Stimulated activated CD4-positive, alpha-beta T cell treated with anti-CD3 and anti-CD28 coated beads, Interleukin-4, amount 100 ng/mL, for 48 hours (primary cell): ENCODE data around the gene PTRH1.
"Not testable (repeated sequence)": the region's sequence is repeated elsewhere in the genome, so short reads cannot be mapped to it uniquely, and the experiment has no call there.

Experiments used
- DNase-seq, 2 donors: peaks; one replicate each; pipeline ENCODE4 v3.0.0-alpha.2; 2020; ENCODE audit warnings: low read depth in 2 of 2

PTRH1 gene, protein sequence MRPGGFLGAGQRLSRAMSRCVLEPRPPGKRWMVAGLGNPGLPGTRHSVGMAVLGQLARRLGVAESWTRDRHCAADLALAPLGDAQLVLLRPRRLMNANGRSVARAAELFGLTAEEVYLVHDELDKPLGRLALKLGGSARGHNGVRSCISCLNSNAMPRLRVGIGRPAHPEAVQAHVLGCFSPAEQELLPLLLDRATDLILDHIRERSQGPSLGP

DNA sequence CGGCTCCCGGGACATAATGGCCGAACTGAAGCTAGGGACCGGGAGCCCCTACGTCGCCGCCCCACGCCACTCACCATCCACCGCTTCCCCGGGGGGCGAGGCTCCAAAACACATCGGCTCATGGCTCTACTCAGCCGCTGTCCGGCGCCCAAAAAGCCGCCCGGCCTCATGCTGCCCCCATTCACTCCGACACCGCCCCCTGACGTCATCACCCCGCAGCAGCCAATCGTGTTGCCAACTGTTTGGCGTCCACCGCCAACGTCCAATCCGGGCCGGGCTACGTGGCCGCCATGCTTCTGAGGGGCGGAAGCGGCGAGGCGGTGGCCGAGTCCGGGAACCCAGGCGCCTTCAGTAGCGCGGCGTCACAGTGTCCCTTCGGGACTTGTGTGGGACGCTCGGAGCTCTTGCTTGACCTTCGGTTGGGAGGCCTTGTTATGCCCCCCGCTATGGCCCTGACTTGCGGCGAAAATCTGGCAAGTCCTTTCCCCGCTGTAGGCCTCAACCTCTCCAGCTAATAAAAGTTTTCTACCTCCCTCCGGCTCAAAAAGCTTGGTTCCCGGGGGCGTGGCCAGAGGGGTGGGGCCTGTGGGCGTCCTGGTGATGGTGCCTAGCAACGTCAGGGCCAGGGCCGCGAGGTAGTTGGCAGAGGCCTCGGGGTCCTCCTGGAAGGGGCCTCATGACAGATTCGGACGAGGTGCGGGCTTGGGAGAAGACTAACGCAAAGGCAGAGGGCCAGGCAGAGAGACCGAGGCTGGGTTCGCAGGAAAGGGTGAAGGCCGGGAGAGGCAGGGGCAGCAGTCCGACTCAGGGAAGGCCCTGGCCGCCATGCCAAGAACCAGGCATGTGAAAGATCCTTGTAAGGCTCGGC, at the start of gene PTRH1, which contains the start of gene TTC16:
TSS of gene PTRH1 (minus strand) at position 194 of the 868 bp plus-strand sequence. CDS start at position 170, 24 bp downstream.
TSS of gene TTC16 (plus strand) at position 610 of the 868 bp plus-strand sequence. CDS start at position 677, 67 bp downstream.
- peak; percentile 98 for DNase-seq

DNA sequence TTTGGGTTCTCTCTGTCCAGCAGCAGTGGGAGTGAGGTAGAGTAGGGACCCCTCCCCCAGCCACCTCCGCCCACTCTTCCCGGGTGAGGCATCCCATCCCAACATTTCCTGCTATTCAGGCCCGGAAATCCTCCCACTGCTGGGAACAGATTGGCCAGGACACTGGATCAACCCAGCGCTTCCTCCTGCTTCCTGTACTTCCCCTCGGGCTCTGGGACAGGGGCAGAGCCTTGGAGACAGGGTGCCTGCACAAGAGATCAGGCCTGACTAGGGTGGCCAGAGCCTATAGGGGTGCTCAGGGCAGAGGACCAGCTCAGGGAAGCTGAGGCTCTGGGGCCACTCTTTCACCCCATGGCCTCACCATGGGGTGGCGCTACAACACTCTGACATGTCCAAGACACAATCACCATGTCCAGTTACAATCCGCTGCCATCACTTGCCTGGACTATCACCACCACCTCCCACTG, 48.5 kb upstream of the PTRH1 start:
- no peak for DNase-seq

DNA sequence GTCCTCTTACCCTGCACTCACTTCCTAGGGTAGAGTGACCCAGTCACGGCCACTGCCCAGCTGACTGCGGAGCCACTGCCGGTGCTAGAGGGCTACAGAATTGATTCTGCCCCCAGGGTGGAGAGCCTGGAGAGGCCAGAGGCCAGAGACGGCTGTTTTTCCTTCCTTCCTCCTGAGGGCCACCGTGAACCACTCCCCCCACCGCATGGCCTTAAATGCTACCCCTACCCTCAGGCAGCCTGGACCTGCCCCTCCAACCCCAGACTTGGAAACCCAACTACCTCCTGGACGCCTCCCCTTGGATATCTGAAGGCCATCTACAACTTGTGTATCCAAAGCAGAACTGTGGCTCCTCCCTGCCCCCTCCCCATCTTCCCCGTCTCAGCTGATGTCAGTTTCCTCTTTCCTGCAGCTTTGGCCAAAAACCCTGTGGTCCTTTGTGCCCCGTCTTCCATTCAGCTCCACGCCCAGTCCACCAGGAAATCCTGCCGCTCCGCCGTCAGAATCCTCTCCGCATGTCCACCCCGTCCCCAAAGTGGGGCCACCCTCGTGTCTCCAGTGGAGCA, 46.7 kb upstream of the PTRH1 start:
- DNase-seq: no peak

DNA sequence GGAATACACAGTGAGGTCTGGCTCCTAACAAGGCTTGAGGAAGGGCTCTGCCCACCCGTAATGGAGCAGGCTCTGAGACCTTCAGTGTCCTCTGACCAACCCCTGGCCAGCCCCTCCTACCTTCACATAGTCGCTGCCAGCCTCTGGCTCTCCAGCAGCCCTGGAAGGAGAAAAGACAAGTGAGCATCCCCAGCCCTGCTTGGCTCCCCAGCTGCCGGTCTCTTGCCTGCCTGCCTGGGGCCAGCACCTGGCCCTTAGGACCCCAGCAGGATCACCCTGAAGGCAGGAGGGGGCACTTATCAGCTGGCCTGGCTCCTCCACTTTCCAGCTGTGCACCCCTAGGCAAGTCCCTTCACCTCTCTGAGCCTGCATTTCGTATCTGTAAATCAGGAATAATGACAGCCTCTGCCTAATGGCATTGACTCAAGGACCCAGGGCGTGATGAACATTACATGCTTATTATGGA, 46.1 kb upstream of the PTRH1 start:
- no peak for DNase-seq

DNA sequence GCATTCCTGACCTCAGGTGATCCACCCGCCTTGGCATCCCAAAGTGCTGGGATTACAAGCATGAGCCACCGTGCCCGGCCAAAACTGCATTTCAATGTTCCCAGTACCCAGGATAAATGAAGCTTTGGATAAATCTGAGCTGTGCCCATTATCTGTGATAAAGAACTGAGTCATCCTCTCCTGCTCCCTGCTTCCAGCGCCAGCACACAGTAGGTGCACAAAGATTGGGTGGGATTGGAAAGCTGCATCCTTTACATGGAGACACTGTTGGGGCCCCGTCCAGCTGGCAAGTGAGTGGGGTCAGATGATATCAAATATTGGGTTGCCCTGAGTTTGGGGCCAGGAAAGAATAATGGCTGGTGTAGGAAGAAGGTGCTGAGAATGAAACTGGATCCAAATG, 45.6 kb upstream of the PTRH1 start:
- no peak for DNase-seq

DNA sequence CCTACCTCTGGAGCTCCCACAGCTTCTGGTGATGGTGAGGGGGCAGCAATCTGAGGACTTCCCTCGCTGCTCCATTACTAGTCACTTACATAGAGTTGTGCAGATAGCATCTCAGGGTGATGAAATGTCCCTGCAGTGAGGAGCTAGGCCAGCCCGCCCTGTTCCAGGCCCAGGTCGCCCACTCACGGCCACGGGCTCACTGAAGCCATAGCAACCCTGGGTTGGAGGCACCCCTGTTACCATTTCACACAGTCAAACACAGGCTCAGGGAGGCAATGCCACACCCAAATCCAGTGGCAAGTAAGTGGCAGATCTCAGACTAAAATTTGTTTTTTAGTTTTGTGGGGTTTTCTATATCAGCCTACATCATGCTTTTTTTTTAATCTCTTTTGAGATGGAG, 43.4 kb upstream of the PTRH1 start:
- no peak for DNase-seq

DNA sequence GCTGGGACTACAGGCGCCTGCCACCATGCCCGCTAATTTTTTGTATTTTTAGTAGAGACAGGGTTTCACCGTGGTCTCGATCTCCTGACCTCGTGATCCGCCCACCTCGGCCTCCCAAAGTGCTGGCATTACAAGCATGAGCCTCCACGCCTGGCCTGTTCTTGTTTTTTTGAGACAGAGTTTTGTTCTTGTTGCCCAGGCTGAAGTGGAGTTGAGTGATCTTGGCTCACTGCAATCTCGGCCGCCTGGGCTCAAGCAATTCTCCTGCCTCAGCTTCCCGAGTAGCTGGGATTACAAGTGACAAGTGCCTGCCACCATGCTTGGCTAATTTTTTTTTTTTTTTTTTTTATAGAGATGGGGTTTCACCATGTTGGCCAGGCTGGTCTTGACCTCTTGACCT, 41.3 kb upstream of the PTRH1 start:
- not testable (repeated sequence) for DNase-seq

DNA sequence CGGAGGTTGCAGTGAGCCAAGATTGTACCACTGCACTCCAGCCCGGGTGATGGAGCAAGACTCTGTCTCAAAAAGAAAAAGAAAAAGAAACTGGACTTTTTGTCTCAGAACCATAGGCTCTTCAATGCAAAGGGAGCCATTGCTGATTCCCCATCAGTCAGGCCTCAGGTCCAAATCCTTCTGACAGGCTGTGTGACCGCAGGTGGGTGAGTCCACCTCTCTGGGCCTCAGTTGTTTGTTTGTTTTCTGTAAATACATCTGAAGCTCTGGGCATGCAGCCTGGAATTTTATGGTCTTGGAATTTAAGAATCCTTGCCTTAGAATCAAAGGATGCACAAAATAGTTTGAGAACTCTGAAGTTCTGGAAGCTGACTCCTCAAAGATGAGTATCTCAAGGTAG, 40.8 kb upstream of the PTRH1 start:
- DNase-seq: no peak

DNA sequence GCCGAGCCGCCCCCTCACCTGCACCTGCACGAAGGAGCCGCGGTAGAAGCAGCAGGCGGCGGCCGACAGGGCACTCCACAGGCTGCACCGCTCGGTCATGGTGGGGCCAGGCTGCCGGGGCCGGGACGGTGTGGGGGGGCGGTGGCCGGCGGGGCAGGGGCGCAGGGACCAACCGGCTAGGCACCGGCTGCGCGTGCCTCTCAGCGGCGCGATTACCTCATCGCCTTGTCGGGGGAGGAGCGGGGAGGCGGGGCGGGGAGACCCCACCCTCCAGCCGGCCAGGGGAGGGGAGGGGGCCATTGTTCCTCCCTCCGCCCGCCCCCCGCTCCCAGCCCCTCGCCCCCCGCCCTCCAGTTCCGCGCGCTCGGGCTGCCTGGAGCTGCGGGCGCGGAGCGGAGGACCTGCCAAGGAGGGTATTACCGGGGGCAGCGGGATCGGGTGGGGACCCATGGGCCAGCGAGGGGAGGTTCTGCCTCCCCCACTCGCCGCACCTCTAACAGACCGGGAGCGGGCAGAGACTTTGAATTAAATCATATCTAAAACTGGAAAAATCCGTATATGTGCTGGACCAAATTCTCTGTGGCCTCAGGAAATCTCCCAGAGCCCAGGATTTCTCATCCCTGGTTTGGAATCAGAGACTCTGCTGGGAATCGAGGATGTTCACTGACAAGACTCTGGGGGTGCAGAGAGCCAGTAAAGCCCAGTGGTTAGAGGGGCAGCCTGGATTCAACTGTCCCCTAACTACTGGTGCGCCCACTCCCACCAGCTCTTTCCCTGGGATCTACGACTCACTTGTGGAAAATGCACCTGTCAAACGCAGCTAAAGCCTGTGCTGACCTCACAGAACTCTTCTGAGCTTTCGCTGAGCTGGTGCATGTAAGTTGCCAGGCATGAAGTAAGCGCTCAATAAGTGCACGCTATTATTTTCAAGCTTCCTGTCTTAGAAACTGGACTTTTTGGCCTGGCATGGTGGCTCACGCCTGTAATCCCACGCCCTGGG, 39.9 kb upstream of the PTRH1 start:
- no peak for DNase-seq

DNA sequence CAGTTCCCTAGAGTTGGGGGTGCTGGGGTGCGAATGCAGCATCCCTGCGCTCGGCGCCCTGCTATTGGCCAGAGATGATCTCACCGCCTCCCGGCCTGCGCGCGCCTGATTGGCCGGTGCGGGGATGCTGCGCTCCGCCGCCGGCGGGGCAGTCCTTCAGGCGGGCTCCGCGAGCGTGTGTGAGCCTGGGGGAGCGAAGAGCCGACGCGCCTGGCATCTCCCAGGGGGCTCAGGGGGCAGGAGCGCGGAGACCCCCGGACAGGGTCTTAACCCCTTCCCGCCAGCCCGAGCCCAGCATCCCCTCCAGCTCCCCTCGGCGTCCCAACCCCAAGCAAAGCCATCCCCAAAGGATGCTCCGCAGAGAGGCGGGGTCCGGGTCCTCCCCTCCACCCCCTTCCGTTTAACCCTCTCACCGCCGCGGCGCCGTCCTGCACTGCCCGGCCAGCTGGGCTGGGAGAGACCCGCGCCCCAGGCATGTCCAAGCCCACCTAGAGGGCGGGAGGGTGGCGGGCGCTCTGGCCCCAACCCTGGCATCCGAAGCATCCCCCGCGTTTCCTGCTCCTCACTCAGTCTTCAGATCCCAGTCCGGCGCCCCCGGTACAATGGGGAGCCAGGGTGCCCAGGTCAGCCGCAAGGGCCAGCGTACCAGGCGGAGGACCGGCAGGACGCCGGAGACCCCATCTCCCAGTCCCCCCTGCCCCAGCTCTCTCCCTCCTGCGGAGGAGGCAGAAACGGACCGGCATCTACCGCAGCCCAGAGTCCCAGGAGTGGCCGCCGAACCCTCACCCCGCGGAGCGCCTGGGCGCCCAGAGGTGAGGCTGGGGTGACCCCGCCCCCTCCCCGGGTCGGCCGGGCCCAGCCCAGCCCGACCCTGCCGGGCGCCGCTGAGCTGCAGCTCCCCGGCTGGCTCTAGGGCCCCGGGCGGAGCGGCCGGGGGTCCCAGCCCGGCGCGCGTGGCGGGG, 38.9 kb upstream of the PTRH1 start:
- DNase-seq: no peak

DNA sequence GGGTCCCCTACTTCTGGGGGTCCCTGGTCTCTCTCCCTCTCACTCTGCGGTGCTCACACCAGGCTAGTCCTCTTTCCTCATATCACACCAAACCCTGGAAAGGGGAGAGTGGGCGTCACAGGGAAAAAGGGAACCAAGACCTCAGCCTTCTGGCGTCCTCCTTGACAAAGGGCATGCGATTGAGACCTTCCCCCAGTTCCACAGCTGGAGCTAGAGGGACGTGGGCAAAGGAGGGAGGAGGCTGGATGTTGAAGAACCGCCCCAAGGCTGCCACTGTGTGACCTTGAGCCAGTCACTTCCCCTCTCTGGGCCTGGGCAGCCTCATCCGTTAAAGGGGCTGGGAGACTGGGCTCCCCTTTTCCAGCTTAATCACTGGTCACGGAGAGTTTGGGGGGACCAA, 38.2 kb upstream of the PTRH1 start:
- DNase-seq: no peak

DNA sequence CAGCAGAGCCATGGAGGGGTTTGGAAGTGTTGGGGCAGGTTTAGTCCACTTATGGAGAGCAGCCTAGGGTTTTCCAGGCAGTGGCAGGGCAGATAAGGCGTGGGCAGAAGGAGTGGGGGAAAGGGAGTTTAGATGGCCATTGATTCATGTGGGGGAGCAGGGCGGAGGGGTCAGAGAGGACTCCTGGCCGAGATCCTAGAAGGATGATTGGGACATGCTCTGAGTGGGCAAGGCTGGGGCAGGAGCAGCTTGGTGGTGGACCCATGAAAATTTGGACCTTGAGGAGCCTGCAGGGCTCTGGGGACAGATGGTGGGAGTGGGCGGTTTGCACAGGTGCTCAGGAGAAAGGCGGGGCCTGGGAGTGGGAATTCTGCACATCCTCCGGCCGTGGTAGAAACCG, 37.7 kb upstream of the PTRH1 start:
- no peak for DNase-seq

DNA sequence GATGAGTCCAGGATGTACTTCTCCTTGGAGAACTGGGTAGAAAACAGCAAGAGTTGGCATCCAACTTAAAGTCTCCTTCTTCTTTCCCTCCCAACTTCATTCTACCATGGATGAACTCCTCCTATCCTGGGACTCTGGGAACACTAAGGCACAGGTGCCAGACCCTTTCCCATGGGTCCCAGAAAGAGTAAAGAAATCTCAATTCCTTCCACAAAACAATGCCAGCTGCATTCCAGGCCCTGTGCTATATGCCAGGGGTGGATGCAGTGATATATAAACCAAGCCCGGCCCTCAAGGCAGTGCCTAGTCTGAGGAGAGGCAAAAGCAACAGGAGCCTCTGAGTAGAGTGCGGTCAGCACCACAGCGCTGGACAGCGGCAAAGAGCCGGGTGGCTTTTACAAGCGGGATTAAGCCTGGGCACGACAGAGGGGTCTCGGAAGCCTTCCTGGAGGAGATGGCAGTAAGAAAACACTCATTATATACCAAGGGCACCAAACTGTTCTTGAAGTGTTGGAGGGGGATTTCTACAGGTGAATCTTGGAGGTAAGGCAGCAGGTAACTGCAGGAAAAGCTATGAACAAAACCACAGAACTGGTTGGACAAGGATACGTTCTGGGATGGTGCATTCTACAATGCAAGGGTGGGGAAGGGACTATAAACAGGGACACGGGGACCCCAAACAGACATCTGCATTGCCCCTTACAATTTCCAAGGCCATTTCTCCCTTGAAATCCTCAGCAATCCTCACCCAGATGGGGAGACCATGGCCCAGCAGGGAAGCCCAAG, 36.0 kb upstream of the PTRH1 start:
- DNase-seq: no peak

DNA sequence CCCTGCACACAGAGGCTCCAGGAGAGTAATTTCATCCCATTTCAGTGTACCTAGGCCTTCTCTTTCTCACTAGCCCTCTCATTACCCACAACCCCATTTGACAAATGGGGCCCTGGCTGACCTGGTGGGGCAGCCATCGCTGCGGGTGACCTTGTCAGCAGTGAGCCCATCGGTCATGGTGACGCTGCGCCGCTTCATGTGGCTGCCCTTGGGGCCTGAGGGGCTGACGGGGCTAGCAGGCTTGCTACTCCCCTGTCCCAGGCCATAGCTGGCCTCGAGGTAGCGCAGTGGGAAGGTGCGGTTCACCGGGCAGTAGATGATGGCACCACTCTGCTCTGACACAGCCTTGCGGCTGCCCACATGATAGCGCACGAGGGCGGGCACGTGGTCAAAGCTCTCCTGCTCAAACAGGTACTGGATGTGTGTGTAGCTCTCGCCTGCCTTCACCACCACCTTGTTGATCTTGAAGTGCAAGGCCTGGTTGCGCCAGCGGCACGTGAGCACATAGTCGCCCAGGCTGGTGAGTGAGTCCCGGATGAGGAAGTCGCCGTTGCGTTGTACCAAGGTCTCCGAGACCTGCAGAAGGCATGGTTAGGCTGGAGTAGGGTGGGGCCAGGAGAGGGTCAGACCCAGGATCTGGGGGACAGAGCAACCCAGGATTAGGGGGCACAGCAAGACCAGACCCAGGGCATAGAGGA, 33.8 kb upstream of the PTRH1 start:
- DNase-seq: no peak

DNA sequence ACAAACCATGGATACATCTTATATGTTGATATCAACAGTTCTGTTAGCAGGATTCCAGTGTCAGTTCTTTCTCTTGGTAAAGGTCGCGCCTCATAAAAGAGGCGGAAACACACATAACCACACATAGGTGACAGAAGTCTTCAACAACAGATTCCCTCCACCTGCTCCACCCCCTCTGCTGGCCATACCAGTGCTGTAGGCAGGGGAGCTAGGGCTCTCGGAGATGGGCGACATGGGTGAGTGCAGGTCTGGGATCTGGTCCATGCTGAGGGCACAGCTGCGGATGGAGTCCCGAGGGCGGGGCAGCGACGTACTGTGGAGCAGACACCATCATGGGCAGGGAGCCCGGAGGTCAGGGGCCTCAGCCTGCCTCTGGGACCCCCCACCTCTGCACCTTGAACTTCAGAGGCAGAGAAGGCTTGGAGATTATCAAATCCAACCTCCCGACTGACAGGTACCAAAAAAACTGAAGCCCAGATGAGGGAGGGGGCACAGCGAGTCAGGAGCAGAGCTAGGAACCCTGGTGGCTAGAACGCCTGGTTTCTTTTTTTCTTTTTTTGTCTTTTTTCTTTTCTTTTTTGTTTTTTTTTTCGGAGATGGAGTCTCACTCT, 31.6 kb upstream of the PTRH1 start:
- DNase-seq: no peak

DNA sequence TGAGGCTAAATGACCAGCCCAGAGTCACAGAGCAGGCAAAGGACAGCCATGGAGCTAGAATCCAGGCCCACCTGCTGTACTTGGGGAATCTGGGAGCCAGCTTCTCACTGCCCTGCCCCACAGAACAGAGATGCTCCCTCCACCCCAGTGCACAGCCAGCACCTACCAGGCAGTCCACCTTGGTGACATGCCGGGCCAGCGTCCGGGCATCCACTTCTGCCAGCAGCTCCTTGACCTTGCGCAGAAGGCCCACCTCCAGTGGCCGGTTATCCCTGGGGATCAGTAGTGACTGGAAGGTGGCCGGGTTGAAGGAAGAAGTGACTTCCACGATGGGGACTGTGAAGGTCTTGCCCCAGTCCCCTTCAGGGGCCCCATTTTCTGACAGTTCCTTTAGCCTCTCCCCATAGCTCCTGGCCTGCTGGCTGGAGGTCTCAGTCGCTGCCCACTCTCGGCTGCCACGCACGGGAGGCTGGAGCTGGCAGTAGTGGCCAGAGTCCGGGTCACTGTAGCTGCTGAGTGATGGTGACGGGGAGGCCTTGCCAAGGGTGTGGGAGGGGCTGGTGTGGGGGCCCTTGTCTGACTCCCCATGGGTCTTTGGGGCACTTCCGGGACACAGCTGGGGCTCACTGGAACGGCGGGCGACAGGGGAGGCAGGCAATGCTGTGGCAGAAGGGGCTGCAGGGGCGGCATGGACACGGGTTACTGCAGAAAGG, 29.1 kb upstream of the PTRH1 start:
- no peak for DNase-seq

DNA sequence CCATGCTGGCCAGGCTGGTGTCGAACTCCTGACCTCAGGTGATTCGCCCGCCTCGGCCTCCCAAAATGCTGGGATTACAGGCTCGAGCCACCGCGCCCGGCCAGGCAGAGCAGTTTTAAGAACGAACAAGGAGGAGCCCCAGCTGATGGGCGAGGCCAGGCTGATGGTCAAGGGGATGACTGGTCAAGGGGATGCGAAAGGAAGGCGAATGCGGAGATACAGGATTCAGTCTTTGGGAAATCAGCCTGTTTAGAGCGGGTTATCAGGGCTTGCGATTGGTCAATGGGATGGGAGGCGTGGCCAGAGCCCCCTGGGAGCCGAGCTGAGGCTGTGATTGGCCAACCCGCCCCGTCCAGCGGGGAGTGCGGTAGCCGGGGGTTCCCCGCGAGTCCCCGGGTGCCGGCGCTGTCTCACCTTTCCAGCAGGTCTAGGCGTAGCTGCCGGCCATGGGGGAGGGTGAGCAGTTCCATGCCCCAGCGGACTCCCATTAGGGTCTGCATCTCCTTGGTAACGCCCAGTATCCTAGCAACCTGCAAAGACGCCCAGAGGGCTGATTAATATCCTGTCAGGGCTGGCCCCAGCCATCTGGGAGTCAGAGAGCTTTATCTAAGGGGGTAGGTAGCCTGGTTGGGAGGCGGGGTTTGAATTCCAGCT, 27.1 kb upstream of the PTRH1 start:
- DNase-seq: no peak
